ENCODE measurements around the gene CPNE1. TPM values are rescaled to one million over a fixed set of nuclear protein-coding genes. Genes with fewer than 3 reads are reported as not detected.

Gene CPNE1
- total RNA-seq, 1 experiment from 2014 or later = 333 TPM

DNA sequence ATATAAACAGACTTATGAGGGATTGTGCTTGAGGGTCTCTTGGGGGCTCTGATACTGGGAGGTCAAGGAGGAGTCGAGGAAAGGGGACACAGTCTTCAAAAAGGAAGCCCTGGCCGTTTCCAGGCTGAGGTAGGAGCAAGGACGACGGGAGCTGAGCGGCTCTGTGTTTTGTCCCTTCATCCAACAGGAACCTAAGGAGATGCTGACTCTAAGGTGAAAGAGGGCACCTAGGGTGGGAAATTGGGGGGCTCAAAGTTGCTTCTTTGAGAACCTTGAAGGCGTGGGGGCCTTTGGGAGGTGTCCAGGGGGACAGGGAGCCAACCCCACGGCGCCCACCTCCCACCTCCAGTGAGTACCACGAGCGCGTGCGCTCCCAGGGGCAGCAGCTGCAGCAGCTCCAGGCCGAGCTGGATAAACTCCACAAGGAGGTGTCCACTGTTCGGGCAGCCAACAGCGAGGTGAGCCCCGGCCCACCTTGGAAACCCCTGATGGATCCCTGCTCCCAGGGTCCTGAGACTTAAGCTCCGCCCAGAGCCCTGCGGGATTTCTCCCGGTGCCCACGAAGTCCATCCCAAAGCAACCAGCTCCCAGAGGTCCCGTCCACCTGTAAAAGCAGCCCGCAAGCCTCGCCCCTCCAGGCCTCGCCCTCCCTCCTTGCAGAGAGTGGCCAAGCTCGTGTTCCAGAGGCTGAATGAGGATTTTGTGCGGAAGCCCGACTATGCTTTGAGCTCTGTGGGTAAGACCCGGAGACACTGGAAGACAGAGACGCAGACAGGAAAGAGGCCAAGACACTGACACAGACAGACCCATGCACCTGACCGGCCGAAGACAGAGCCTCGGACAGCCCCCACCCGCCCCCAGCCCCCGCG lies 46.2 kb downstream of the CPNE1 start:
- Histone ChIP-seq H3K27me3 (ENCODE audit: insufficient read depth, low read length) (no peaks in the 10 kb centered on the region), H3K4me2 (ENCODE audit: low read length) (peak overlapping the region; percentile 98), H3K79me2 (ENCODE audit: insufficient read depth, low read length) (0 out of 2 replicates have a peak, but pooled peaks cover 5% of the 10 kb centered on the region), H3K9me3 (ENCODE audit: control insufficient read depth in 1 of 2, insufficient read depth in 1 of 2, low read depth in 1 of 2, low read length in 2 of 2) (no peaks in the 10 kb centered on the region), H3K4me1 (ENCODE audit: control insufficient read depth in 1 of 2, insufficient read depth in 2 of 2, low read length in 2 of 2) (peaks cover 19 to 42% of the 10 kb centered on the region in 2 experiments), H4K20me1 (ENCODE audit: insufficient read depth) (no peaks in the 10 kb centered on the region), H3K9ac (ENCODE audit: low read length) (peak overlapping the region; percentile 72), H3K4me3 (replicated peaks in 1 of 2; ENCODE audit: low read depth in 1 of 2, low read length in 2 of 2) (peak overlapping the region; percentile 63 to 70), H3K36me3 (ENCODE audit: control insufficient read depth in 1 of 2, insufficient read depth in 2 of 2, low read length in 2 of 2) (no peaks in the 10 kb centered on the region), H3K9me2 (ENCODE audit: insufficient read depth) (no peaks in the 10 kb centered on the region), H3K27ac (ENCODE audit: low read depth, low read length) (peak overlapping the region; percentile 79; the same call in 1 of the 2 replicates), H2AFZ (ENCODE audit: low read depth, low read length, poor library complexity, severe bottlenecking) (no peak overlapping the region)
- POLR2A ChIA-PET = interaction anchor here (0.5 to 1.5 kb wide), 5 partner anchors 15 to 336 kb away, joined by 3 to 5 read pairs (median 3); partner anchors contain the start of genes RBM39 and SCAND1
- intact Hi-C loops (cut with micrococcal nuclease) = loop anchor here (2.0 to 5.0 kb wide), 2 partner anchors 44 to 76 kb away; partner anchors contain the start of gene ERGIC3
- ATAC-seq (no peak), DNase-seq (ENCODE audit: low read depth, low spot score) (no peak)
- TF ChIP-seq SP1 (IDR thresholded peaks at IDR 0.05; ENCODE audit: low read depth) = no peak
- no peak for TF ChIP-seq SRF (IDR thresholded peaks at IDR 0.05; ENCODE audit: low read depth)
- TF ChIP-seq, protein P1, sequence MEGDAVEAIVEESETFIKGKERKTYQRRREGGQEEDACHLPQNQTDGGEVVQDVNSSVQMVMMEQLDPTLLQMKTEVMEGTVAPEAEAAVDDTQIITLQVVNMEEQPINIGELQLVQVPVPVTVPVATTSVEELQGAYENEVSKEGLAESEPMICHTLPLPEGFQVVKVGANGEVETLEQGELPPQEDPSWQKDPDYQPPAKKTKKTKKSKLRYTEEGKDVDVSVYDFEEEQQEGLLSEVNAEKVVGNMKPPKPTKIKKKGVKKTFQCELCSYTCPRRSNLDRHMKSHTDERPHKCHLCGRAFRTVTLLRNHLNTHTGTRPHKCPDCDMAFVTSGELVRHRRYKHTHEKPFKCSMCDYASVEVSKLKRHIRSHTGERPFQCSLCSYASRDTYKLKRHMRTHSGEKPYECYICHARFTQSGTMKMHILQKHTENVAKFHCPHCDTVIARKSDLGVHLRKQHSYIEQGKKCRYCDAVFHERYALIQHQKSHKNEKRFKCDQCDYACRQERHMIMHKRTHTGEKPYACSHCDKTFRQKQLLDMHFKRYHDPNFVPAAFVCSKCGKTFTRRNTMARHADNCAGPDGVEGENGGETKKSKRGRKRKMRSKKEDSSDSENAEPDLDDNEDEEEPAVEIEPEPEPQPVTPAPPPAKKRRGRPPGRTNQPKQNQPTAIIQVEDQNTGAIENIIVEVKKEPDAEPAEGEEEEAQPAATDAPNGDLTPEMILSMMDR (IDR thresholded peaks at IDR 0.05 in 2 of 3, conservative IDR thresholded peaks at IDR 0.05 in 1 of 3; ENCODE audit: borderline replicate concordance in 1 of 3, insufficient read depth in 1 of 3, low read depth in 2 of 3, low read length in 2 of 3) = no peak
- TF ChIP-seq RAD21 (IDR thresholded peaks at IDR 0.05; ENCODE audit: low read depth) = no peak
- no peak for TF ChIP-seq SIN3A (IDR thresholded peaks at IDR 0.05; ENCODE audit: low read depth)
- TF ChIP-seq, protein P2, sequence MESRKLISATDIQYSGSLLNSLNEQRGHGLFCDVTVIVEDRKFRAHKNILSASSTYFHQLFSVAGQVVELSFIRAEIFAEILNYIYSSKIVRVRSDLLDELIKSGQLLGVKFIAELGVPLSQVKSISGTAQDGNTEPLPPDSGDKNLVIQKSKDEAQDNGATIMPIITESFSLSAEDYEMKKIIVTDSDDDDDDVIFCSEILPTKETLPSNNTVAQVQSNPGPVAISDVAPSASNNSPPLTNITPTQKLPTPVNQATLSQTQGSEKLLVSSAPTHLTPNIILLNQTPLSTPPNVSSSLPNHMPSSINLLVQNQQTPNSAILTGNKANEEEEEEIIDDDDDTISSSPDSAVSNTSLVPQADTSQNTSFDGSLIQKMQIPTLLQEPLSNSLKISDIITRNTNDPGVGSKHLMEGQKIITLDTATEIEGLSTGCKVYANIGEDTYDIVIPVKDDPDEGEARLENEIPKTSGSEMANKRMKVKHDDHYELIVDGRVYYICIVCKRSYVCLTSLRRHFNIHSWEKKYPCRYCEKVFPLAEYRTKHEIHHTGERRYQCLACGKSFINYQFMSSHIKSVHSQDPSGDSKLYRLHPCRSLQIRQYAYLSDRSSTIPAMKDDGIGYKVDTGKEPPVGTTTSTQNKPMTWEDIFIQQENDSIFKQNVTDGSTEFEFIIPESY (IDR thresholded peaks at IDR 0.05; ENCODE audit: extremely low read depth, insufficient replicate concordance, low read length) = no peak
- TF ChIP-seq EZH2phosphoT487 (IDR thresholded peaks at IDR 0.05; ENCODE audit: borderline replicate concordance) = no peak
- TF ChIP-seq TCF7L2 (IDR thresholded peaks at IDR 0.05; ENCODE audit: borderline replicate concordance, extremely low read depth, insufficient read depth, insufficient read length) = no peak
- TF ChIP-seq EZH2 (IDR thresholded peaks at IDR 0.05) = no peak
- TF ChIP-seq ELF1 (IDR thresholded peaks at IDR 0.05; ENCODE audit: borderline replicate concordance, low read depth) = no peak
- TF ChIP-seq JUND (IDR thresholded peaks at IDR 0.05) = no peak
- no peak for TF ChIP-seq EGR1 (IDR thresholded peaks at IDR 0.05; ENCODE audit: low read depth)
- RAD21 ChIA-PET (ENCODE audit: low non-redundant PET in 1 of 2, low total read pairs in 2 of 2, uncharacterized antibody in 2 of 2, unreplicated experiment in 2 of 2) = interaction anchor here (0.5 to 1.2 kb wide), 4 partner anchors 51 to 336 kb away, joined by 3 read pairs; partner anchors contain the start of gene SCAND1 (in 1 of the 2)
- CTCF ChIA-PET = interaction anchor here (0.9 to 1.6 kb wide), 12 partner anchors 12 to 336 kb away, joined by 3 to 10 read pairs (median 4); partner anchors contain the start of genes ERGIC3, NFS1, ROMO1 and SCAND1
- no TSS peak for BruUV-seq (replicated peaks)

All from HCT116 (cell line).